ENCODE data around the gene ZDHHC11. TPM values are rescaled to one million over a fixed set of nuclear protein-coding genes. Genes with fewer than 3 reads are reported as not detected.
"Not testable (repeated sequence)": the region's sequence is repeated elsewhere in the genome, so short reads cannot be mapped to it uniquely, and the experiment has no call there.

Gene ZDHHC11
- total and polyA plus RNA-seq, 9 donors = 1.1 to 25.6 (median 4.7) TPM

GRCh38 chr5:820245-820644, 30.5 kb downstream of the ZDHHC11 start:
- TF ChIP-seq POLR2A (IDR thresholded peaks at IDR 0.05) (no peak), CTCF (IDR thresholded peaks at IDR 0.05) (no peak), EP300 (IDR thresholded peaks at IDR 0.05) (no peak)
- no peak overlapping the region for H3K27ac ChIP-seq
- no peak for DNase-seq
- 62 to 78% (median 73%) methylated on average over 3 of the region's 3 CpGs for WGBS, 3 donors
- no peak overlapping the region for H3K4me3 ChIP-seq
- H3K27me3 ChIP-seq = no peaks in the 10 kb centered on the region
- H3K4me1 ChIP-seq (ENCODE audit: insufficient read depth) = no peaks in the 10 kb centered on the region
- intact Hi-C loops (cut with DNase I) = no loop called here
- H3K9me3 ChIP-seq = no peaks in the 10 kb centered on the region
- no peaks in the 10 kb centered on the region for H3K36me3 ChIP-seq

- no peak for DNase-seq
- Histone ChIP-seq H3K4me3 (no peak overlapping the region), H3K27ac (no peak overlapping the region), H3K36me3 (no peaks in the 10 kb centered on the region), H3K4me1 (ENCODE audit: insufficient read depth) (no peaks in the 10 kb centered on the region), H3K27me3 (no peaks in the 10 kb centered on the region), H3K9me3 (no peaks in the 10 kb centered on the region)
- TF ChIP-seq EP300 (IDR thresholded peaks at IDR 0.05) (no peak), CTCF (IDR thresholded peaks at IDR 0.05) (no peak)
- intact Hi-C loops (cut with DNase I) = no loop called here
- WGBS, 3 donors = 72 to 85% (median 78%) methylated on average over 3 of the region's 3 CpGs
These were observed 31.7 kb downstream of the ZDHHC11 start for GRCh38 chr5:819078-819477.

- WGBS, 3 donors = 91 to 92% (median 92%) methylated on average over 15 of the region's 15 CpGs
- no peak overlapping the region for H3K27ac ChIP-seq
- intact Hi-C loops (cut with DNase I) = no loop called here
- no peak for TF ChIP-seq EP300 (IDR thresholded peaks at IDR 0.05)
- no peak for TF ChIP-seq POLR2A (IDR thresholded peaks at IDR 0.05)
- TF ChIP-seq CTCF (IDR thresholded peaks at IDR 0.05) = no peak
- no peaks in the 10 kb centered on the region for H3K9me3 ChIP-seq
- H3K4me3 ChIP-seq = no peak overlapping the region
- no peaks in the 10 kb centered on the region for H3K36me3 ChIP-seq
- no peak for DNase-seq
- H3K27me3 ChIP-seq = no peaks in the 10 kb centered on the region
- H3K4me1 ChIP-seq (ENCODE audit: insufficient read depth) = no peaks in the 10 kb centered on the region
These were observed 34.6 kb downstream of the ZDHHC11 start for GRCh38 chr5:816176-816575.

GRCh38 chr5:815449-815848, 35.3 kb downstream of the ZDHHC11 start:
- Histone ChIP-seq H3K4me1 (ENCODE audit: insufficient read depth) (no peaks in the 10 kb centered on the region), H3K27me3 (no peaks in the 10 kb centered on the region), H3K9me3 (no peaks in the 10 kb centered on the region), H3K27ac (no peak overlapping the region), H3K36me3 (no peaks in the 10 kb centered on the region), H3K4me3 (no peak overlapping the region)
- intact Hi-C loops (cut with DNase I) = no loop called here
- TF ChIP-seq EP300 (IDR thresholded peaks at IDR 0.05) (no peak), POLR2A (IDR thresholded peaks at IDR 0.05) (no peak), CTCF (IDR thresholded peaks at IDR 0.05) (no peak)
- 91 to 97% (median 92%) methylated on average over 3 of the region's 3 CpGs for WGBS, 3 donors
- no peak for DNase-seq

- not testable (repeated sequence) for H3K27ac ChIP-seq, H3K27me3 ChIP-seq
- WGBS, 3 donors = 67 to 82% (median 72%) methylated on average over 5 of the region's 5 CpGs
These were observed 37.2 kb downstream of the ZDHHC11 start for GRCh38 chr5:813575-813974.

GRCh38 chr5:811384-811783, 39.4 kb downstream of the ZDHHC11 start:
- H3K27ac ChIP-seq; DNase-seq; intact Hi-C loops (cut with DNase I); H3K27me3 ChIP-seq; H3K9me3 ChIP-seq; H3K4me1 ChIP-seq (ENCODE audit: insufficient read depth); H3K36me3 ChIP-seq; H3K4me3 ChIP-seq: not testable (repeated sequence)
- whole genome bisulfite sequencing, 3 donors = 59 to 84% (median 69%) methylated on average over 4 to 8 of the region's 9 CpGs

More at GRCh38 chr5:813575-813974, 37.2 kb downstream of the ZDHHC11 start:
- H3K4me1 ChIP-seq (ENCODE audit: insufficient read depth); H3K36me3 ChIP-seq; DNase-seq; H3K4me3 ChIP-seq; intact Hi-C loops (cut with DNase I); H3K9me3 ChIP-seq: not testable (repeated sequence)

- DNase-seq; H3K36me3 ChIP-seq; H3K4me1 ChIP-seq (ENCODE audit: insufficient read depth); H3K27ac ChIP-seq; H3K4me3 ChIP-seq; H3K27me3 ChIP-seq; intact Hi-C loops (cut with DNase I); H3K9me3 ChIP-seq: not testable (repeated sequence)
- 65 to 73% (median 71%) methylated on average over 6 to 7 of the region's 10 CpGs for WGBS, 3 donors
These were observed 42.9 kb downstream of the ZDHHC11 start for GRCh38 chr5:807719-808514.
